Measurements from ENCODE around the gene ASB2.

The ASB2 gene

DNA sequence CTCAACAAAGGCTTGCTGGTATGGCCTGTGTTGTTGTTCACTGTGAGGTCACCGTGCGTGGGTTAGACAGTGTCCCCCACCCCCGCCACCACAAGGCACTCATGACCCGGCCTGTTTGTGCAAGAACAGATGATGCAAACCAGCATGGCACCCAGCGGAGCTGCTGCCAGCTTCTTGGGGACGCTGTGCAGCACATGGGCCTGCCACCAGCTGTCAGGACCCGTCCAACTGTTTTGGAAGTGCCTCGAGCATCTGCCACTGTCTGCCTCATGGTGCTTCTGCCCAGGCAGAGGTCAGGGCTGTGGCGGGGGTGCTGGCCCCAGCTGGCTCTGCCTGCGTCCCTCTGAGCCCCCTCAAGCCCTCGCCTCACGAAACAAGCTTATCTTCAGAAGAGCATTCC, 1.5 kb downstream of the ASB2 start:
- ChIA-PET POLR2A (no interaction called here), CTCF (interaction anchor here (0.8 to 13.2 kb wide), 3 partner anchors 9 to 36 kb away, joined by 3 to 135 read pairs (median 6); no protein-coding TSS in a partner anchor)
- TF ChIP-seq, protein P1, sequence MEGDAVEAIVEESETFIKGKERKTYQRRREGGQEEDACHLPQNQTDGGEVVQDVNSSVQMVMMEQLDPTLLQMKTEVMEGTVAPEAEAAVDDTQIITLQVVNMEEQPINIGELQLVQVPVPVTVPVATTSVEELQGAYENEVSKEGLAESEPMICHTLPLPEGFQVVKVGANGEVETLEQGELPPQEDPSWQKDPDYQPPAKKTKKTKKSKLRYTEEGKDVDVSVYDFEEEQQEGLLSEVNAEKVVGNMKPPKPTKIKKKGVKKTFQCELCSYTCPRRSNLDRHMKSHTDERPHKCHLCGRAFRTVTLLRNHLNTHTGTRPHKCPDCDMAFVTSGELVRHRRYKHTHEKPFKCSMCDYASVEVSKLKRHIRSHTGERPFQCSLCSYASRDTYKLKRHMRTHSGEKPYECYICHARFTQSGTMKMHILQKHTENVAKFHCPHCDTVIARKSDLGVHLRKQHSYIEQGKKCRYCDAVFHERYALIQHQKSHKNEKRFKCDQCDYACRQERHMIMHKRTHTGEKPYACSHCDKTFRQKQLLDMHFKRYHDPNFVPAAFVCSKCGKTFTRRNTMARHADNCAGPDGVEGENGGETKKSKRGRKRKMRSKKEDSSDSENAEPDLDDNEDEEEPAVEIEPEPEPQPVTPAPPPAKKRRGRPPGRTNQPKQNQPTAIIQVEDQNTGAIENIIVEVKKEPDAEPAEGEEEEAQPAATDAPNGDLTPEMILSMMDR (IDR thresholded peaks at IDR 0.05; ENCODE audit: insufficient read depth, low read length, missing control alignments), result no peak
- DNase-seq (ENCODE audit: low read depth, low spot score), result no peak
- no peak overlapping the region for H3K4me3 ChIP-seq (ENCODE audit: low read depth, low read length)

DNA sequence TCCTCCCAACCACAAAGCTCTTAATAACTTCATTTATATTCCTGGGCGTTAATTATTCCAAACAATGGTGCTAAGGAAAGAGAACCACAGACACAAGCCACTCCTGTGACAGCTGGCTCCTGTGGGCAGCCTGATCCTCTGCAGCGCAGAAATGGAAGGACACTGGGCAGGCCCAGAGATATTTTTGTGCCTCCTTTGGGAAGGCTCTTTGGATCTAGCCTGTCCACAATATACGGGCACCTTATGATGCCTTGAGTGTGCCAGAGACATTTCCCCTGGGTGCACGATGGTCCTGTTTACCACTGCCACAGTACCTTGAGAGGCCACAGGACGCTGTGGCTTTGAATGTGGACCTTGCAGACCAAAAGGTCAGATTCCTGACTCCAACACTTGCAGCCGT, 2.1 kb downstream of the ASB2 start:
- ChIA-PET CTCF (interaction anchor here (2.3 to 13.2 kb wide), 3 partner anchors 9 to 36 kb away, joined by 6 to 135 read pairs (median 32); no protein-coding TSS in a partner anchor), POLR2A (no interaction called here)
- no peak overlapping the region for H3K4me3 ChIP-seq (ENCODE audit: low read depth, low read length)
- no peak for DNase-seq (ENCODE audit: low read depth, low spot score)
- TF ChIP-seq, protein P1 (IDR thresholded peaks at IDR 0.05; ENCODE audit: insufficient read depth, low read length, missing control alignments), result no peak

DNA sequence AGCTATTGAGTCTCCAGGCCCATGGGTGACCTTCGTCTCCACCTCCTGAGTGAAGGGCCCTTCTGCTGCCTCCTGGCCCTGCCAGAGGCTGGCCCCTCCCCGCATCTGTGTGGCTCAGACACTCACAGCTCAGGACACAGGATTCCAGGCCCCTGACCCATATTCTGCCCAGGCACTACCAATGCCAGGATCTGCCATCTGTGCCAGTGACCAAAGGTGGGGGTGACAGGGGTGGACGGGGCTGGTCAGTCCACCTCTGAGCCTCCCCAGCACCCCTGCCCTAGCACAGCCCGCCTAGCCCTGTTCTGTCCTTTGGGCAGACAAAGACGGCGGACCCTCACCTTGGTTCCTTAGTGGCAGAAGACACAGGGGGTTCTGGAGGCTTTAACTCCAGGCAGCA, 2.8 kb downstream of the ASB2 start:
- H3K4me3 ChIP-seq (ENCODE audit: low read depth, low read length), result no peak overlapping the region
- CTCF ChIA-PET, result interaction anchor here (1.0 to 13.2 kb wide), 4 partner anchors 8 to 35 kb away, joined by 3 to 135 read pairs (median 19); no protein-coding TSS in a partner anchor
- TF ChIP-seq, protein P1 (IDR thresholded peaks at IDR 0.05; ENCODE audit: insufficient read depth, low read length, missing control alignments), result no peak
- POLR2A ChIA-PET, result no interaction called here
- DNase-seq (ENCODE audit: low read depth, low spot score), result no peak

DNA sequence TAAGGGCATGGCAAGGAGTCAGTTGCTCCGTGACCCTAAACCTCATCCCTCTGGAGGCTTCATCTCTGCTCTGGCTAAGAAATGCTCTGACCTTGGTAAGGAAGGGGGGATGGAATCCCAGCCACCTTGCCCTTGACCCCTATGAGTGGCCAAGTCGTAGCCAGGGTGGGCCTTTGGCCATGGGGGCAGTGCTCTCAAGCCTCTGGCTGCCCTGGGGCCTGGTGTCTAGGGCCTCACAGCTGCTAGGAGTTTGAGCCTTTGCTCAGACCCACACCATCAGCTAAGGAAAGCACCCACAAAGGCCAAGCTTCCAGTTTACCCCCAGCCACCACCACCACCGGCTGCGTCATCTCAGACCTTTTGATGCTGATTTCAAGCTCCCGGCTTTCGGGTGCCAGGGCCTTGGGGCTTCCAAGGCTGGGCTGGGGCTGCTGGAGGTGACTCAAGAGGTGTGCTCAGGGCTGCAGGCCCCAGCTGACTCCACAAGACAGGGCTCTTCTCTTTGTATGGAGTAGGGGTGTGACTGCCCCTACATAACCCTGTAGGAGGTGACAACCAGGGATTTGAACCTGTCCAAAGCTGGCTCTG, 3.7 kb downstream of the ASB2 start:
- DNase-seq (ENCODE audit: low read depth, low spot score), result no peak
- TF ChIP-seq, protein P1 (IDR thresholded peaks at IDR 0.05; ENCODE audit: insufficient read depth, low read length, missing control alignments), result no peak
- ChIA-PET POLR2A (no interaction called here), CTCF (interaction anchor here (1.0 to 13.2 kb wide), 4 partner anchors 11 to 34 kb away, joined by 3 to 135 read pairs (median 22); no protein-coding TSS in a partner anchor)
- no peak overlapping the region for H3K4me3 ChIP-seq (ENCODE audit: low read depth, low read length)

DNA sequence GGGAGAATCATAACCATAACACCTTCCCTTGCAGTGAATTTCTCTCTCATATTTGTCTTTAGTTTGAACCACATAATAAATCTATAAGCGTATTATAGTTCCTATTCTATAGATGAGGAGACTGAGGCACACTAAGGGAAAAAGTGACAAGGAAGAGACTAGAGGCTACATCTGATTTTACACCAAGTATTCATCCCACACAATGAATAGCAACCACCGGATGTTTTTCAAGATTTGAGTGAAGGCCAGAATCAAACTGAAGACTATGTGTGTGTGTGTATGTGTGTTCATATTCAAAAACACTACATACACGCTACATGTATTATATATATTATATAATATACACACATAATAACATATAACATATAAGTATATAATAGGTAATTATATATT, 4.7 kb downstream of the ASB2 start:
- POLR2A ChIA-PET, result no interaction called here
- H3K4me3 ChIP-seq (ENCODE audit: low read depth, low read length), result no peak overlapping the region
- TF ChIP-seq, protein P1 (IDR thresholded peaks at IDR 0.05; ENCODE audit: insufficient read depth, low read length, missing control alignments), result no peak

DNA sequence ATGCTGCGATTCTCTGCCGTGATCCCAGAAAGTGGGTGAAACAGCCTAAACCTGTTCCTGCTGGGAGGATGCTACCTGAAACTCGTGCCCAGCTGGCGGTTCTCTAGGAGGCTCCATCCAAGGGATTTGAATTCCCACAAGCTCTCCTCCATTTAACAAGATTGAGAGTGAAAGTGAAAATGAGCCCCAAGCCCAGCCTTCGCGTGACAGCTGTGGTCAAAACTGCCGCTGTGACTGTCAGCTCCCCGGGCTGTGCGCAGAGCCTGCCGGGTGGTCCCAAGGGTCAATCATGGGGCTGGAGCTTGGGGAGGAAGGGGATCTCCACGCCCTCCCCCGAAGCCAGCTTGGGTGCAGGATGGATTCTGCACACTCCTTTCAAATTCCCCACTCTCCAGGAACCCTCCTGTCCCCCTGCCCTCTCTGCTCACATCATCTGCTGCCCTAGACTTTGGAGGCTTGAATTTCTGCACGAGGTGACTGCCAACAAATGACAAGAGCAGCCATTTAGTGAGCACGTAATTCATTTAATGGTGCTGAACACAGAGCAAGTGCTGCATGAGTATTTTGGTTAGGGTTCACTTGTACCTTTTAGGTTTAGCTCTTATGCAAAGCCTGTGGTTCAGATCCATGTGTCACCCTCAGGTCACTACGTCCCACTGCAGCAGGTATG, 5.3 kb downstream of the ASB2 start:
- DNase-seq (ENCODE audit: low read depth, low spot score), result no peak
- TF ChIP-seq, protein P1 (IDR thresholded peaks at IDR 0.05; ENCODE audit: insufficient read depth, low read length, missing control alignments), result no peak
- POLR2A ChIA-PET, result no interaction called here
- H3K4me3 ChIP-seq (ENCODE audit: low read depth, low read length), result no peak overlapping the region
- CTCF ChIA-PET, result interaction anchor here (0.8 to 13.2 kb wide), 7 partner anchors 8 to 316 kb away, joined by 3 to 135 read pairs (median 6); no protein-coding TSS in a partner anchor

More for the DNA sequence above, 4.7 kb downstream of the ASB2 start:
- CTCF ChIA-PET, result interaction anchor here (0.8 to 13.2 kb wide), 4 partner anchors 11 to 33 kb away, joined by 3 to 135 read pairs (median 22); no protein-coding TSS in a partner anchor
- no peak for DNase-seq (ENCODE audit: low read depth, low spot score)

All from AG04449 (cell line).